HepG2 (cell line): Measurements from ENCODE around the gene TTC6. TPM values are rescaled to one million over a fixed set of nuclear protein-coding genes. Genes with fewer than 3 reads are reported as not detected.

Experiments
- HNF4G ChIP-seq, 2 experiments: sonication (generic) in 1 of 2; formaldehyde crosslinking in 1 of 2; IDR thresholded peaks; 2 replicates each; pipeline versions ENCODE4 v1.4.0 to v1.6.1; 2011 to 2020; ENCODE audit warnings: borderline replicate concordance in 2 of 2, low read depth in 2 of 2, mild to moderate bottlenecking in 2 of 2, low read length in 1 of 2, missing genetic modification reagents in 1 of 2, moderate library complexity in 1 of 2
- MAFF ChIP-seq: IDR thresholded peaks from 2 replicates; pipeline ENCODE4 v1.6.1; 2011; ENCODE audit warnings: low read depth, low read length, improper control_type of control experiment
- MIXL1 ChIP-seq: IDR thresholded peaks from 2 replicates; pipeline ENCODE4 v1.6.1; 2016
- NFIC ChIP-seq: IDR thresholded peaks from 2 replicates; pipeline ENCODE4 v1.6.1; 2012; ENCODE audit warnings: mild to moderate bottlenecking, low read length, inconsistent platforms
- NFYC ChIP-seq: IDR thresholded peaks from 2 replicates; pipeline ENCODE4 v1.6.1; 2016; ENCODE audit warnings: missing genetic modification reagents, missing compliant biosample characterization
- SAP130 ChIP-seq: IDR thresholded peaks from 2 replicates; pipeline ENCODE4 v1.6.1; 2016; ENCODE audit warnings: low read depth
- SRF ChIP-seq: IDR thresholded peaks from 2 replicates; pipeline ENCODE4 v1.6.1; 2011; ENCODE audit warnings: mild to moderate bottlenecking, low read depth, low read length, moderate library complexity
- TBL1XR1 ChIP-seq: fragments of 150-350 bp; IDR thresholded peaks from 2 replicates; pipeline ENCODE4 v1.6.1; 2014; ENCODE audit warnings: borderline replicate concordance, low read length; ENCODE audit not compliant: partially characterized antibody
- TBX3 ChIP-seq: fragments of 450-650 bp; IDR thresholded peaks from 2 replicates; pipeline ENCODE4 v1.6.1; 2017; ENCODE audit warnings: antibody characterized with exemption, mild to moderate bottlenecking, inconsistent platforms, borderline replicate concordance
- ZC3H13 ChIP-seq: sonication (generic); formaldehyde crosslinking; IDR thresholded peaks from 2 replicates; pipeline ENCODE4 v1.8.1; 2023; ENCODE audit warnings: mild to moderate bottlenecking, missing genetic modification reagents, moderate library complexity
- ZC3H4 ChIP-seq: sonication (generic); formaldehyde crosslinking; IDR thresholded peaks from 2 replicates; pipeline ENCODE4 v1.4.0; 2020; ENCODE audit warnings: missing genetic modification reagents, borderline replicate concordance
- ZFP41 ChIP-seq: sonication (generic); formaldehyde crosslinking; IDR thresholded peaks from 2 replicates; pipeline ENCODE4 v1.4.0; 2020; ENCODE audit warnings: mild to moderate bottlenecking, missing genetic modification reagents, borderline replicate concordance
- ZNF3 ChIP-seq: IDR thresholded peaks from 2 replicates; pipeline ENCODE4 v1.7.0; 2017; ENCODE audit warnings: inconsistent platforms
- ZNF558 ChIP-seq: sonication (generic); formaldehyde crosslinking; IDR thresholded peaks from 2 replicates; pipeline ENCODE4 v1.9.0; 2022; ENCODE audit warnings: mild to moderate bottlenecking, missing genetic modification reagents, borderline replicate concordance
- ZNF672 ChIP-seq: sonication (generic); formaldehyde crosslinking; IDR thresholded peaks from 2 replicates; pipeline ENCODE4 v1.8.1; 2022; ENCODE audit warnings: missing genetic modification reagents
- polyA plus RNA-seq, 8 experiments: library from polyadenylated mRNA; depleted of rRNA in 3 of 8; stranded (reverse) in 7 of 8; unstranded in 1 of 8; fragments of >200 nt; fragmentation: Illumina TruSeq in 4 of 8; extraction: Trizol in 4 of 8; gene quantifications; 2 replicates each; pipeline versions ENCODE4 v1.2.1 to v1.2.3, GENCODE V29; 2011 to 2016; ENCODE audit warnings: low read depth in 4 of 8, missing spikeins in 1 of 8, mixed read lengths in 1 of 8; ENCODE audit not compliant: insufficient read depth in 1 of 8
- total RNA-seq, 5 experiments: library from RNA; depleted of rRNA; stranded (reverse); fragments of >200 nt; fragmentation: Illumina TruSeq; extraction: Trizol; gene quantifications; 2 replicates each; pipeline ENCODE4 v1.2.3, GENCODE V29; 2016; ENCODE audit warnings: low read depth in 1 of 5
- TF ChIP-seq, protein P1 (sequence below): sonication (generic); formaldehyde crosslinking; IDR thresholded peaks from 2 replicates; pipeline ENCODE4 v1.4.0; 2020; ENCODE audit warnings: mild to moderate bottlenecking, low read depth, missing genetic modification reagents
- TF ChIP-seq, protein P2 (sequence below): sonication (generic); formaldehyde crosslinking; IDR thresholded peaks from 2 replicates; pipeline ENCODE4 v1.4.0; 2020; ENCODE audit warnings: missing genetic modification reagents
- TF ChIP-seq, protein P3 (sequence below): sonication (generic); formaldehyde crosslinking; IDR thresholded peaks from 2 replicates; pipeline ENCODE4 v1.5.0; 2020; ENCODE audit warnings: missing genetic modification reagents
- TF ChIP-seq, protein P4 (sequence below): sonication (generic); formaldehyde crosslinking; IDR thresholded peaks from 2 replicates; pipeline ENCODE4 v1.8.0; 2022; ENCODE audit warnings: mild to moderate bottlenecking, missing genetic modification reagents
- TF ChIP-seq, protein P5 (sequence below): sonication (generic); formaldehyde crosslinking; IDR thresholded peaks from 2 replicates; pipeline ENCODE4 v1.4.0; 2020; ENCODE audit warnings: missing genetic modification reagents, borderline replicate concordance

Gene TTC6
- total and polyA plus RNA-seq, 2 of the 13 experiments (the other 11 are each of a cell fraction or from before 2014, with no cell fraction given), result 9.3 to 27.4 TPM

DNA sequence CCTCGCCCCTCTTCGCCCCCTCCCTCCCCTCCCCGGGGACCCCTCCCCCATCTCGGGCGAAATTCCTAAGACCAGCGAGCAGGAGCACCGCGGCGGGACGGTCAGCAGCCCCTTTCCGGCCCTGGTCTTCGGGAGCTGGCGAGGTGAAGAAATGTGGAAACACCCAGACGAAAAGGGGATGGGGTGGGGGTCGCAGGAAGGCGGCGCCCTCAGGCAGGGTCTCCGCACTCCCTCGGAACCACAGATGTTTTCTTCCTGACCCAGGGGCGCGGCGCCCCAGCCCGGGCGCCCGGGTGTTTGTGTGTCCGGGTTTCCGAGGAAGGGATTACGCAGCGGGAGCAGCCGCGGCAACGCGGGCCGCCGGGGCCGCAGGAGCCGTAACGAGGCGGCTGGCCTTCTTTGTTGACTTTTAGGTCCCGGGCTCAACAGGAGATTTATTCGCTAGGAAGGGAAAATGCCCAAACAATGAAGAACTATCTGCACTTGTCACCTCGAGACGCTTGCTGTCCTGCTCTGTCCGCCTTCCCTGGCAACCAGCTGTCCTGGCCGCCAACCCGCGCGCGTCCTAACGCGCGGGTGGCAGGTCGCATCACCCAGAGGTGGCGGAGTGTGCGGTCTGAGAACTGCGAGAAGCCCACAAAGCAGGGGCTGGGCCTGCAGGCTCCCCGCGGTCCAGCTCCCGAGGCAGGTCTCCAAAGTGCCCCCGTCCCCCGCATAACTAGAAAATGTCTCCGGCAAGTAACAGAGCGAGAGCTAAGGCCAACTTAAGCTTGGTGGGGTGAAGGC is 7.4 kb upstream of the TTC6 start (continued):
- TF ChIP-seq NFYC (peak; percentile 4; the same call in 1 of the 2 replicates), MIXL1 (CRISPR knock-in tag) (no peak; the same call in 1 of the 2 replicates), ZC3H4 (CRISPR knock-in tag) (peak; percentile 37; the same call in 1 of the 2 replicates), ZNF672 (CRISPR knock-in tag) (no peak), SAP130 (CRISPR knock-in tag) (peak; percentile 71), ZFP41 (CRISPR knock-in tag) (peak; percentile 8; the same call in 1 of the 2 replicates), SRF (no peak), NFIC (no peak), TBL1XR1 (peak; percentile 15), ZNF3 (CRISPR knock-in tag) (peak; percentile 44; the same call in 1 of the 2 replicates), TBX3 (0 out of 2 replicates have a peak, but pooled peaks have one; percentile 32), ZC3H13 (no peak), HNF4G (IDR thresholded peaks at IDR 0.05; ENCODE audit: borderline replicate concordance, low read depth, low read length) (peak; percentile 3; the same call in 1 of the 2 replicates), HNF4G (CRISPR knock-in tag; IDR thresholded peaks at IDR 0.05; ENCODE audit: borderline replicate concordance, low read depth) (no peak), ZNF558 (peak; percentile 83; the same call in 1 of the 2 replicates), MAFF (no peak)
- TF ChIP-seq, protein P1, sequence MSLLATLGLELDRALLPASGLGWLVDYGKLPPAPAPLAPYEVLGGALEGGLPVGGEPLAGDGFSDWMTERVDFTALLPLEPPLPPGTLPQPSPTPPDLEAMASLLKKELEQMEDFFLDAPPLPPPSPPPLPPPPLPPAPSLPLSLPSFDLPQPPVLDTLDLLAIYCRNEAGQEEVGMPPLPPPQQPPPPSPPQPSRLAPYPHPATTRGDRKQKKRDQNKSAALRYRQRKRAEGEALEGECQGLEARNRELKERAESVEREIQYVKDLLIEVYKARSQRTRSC (CRISPR knock-in tag), result no peak
- TF ChIP-seq, protein P2, sequence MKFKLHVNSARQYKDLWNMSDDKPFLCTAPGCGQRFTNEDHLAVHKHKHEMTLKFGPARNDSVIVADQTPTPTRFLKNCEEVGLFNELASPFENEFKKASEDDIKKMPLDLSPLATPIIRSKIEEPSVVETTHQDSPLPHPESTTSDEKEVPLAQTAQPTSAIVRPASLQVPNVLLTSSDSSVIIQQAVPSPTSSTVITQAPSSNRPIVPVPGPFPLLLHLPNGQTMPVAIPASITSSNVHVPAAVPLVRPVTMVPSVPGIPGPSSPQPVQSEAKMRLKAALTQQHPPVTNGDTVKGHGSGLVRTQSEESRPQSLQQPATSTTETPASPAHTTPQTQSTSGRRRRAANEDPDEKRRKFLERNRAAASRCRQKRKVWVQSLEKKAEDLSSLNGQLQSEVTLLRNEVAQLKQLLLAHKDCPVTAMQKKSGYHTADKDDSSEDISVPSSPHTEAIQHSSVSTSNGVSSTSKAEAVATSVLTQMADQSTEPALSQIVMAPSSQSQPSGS (CRISPR knock-in tag), result peak; percentile 53; the same call in 1 of the 2 replicates
- TF ChIP-seq, protein P3, sequence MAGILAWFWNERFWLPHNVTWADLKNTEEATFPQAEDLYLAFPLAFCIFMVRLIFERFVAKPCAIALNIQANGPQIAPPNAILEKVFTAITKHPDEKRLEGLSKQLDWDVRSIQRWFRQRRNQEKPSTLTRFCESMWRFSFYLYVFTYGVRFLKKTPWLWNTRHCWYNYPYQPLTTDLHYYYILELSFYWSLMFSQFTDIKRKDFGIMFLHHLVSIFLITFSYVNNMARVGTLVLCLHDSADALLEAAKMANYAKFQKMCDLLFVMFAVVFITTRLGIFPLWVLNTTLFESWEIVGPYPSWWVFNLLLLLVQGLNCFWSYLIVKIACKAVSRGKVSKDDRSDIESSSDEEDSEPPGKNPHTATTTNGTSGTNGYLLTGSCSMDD (CRISPR knock-in tag), result no peak; the same call in 1 of the 2 replicates
- TF ChIP-seq, protein P4, sequence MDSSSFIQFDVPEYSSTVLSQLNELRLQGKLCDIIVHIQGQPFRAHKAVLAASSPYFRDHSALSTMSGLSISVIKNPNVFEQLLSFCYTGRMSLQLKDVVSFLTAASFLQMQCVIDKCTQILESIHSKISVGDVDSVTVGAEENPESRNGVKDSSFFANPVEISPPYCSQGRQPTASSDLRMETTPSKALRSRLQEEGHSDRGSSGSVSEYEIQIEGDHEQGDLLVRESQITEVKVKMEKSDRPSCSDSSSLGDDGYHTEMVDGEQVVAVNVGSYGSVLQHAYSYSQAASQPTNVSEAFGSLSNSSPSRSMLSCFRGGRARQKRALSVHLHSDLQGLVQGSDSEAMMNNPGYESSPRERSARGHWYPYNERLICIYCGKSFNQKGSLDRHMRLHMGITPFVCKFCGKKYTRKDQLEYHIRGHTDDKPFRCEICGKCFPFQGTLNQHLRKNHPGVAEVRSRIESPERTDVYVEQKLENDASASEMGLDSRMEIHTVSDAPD (CRISPR knock-in tag), result no peak; the same call in 1 of the 2 replicates
- TF ChIP-seq, protein P5, sequence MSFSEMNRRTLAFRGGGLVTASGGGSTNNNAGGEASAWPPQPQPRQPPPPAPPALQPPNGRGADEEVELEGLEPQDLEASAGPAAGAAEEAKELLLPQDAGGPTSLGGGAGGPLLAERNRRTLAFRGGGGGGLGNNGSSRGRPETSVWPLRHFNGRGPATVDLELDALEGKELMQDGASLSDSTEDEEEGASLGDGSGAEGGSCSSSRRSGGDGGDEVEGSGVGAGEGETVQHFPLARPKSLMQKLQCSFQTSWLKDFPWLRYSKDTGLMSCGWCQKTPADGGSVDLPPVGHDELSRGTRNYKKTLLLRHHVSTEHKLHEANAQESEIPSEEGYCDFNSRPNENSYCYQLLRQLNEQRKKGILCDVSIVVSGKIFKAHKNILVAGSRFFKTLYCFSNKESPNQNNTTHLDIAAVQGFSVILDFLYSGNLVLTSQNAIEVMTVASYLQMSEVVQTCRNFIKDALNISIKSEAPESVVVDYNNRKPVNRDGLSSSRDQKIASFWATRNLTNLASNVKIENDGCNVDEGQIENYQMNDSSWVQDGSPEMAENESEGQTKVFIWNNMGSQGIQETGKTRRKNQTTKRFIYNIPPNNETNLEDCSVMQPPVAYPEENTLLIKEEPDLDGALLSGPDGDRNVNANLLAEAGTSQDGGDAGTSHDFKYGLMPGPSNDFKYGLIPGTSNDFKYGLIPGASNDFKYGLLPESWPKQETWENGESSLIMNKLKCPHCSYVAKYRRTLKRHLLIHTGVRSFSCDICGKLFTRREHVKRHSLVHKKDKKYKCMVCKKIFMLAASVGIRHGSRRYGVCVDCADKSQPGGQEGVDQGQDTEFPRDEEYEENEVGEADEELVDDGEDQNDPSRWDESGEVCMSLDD, result peak; percentile 81; the same call in 1 of the 2 replicates
